A549 (cell line): ENCODE measurements around the gene HOXA4. TPM values are rescaled to one million over a fixed set of nuclear protein-coding genes. Genes with fewer than 3 reads are reported as not detected.

Experiments
- ATAC-seq, 2 experiments: fragments of 200-7000 bp in 1 of 2; fragments of >200 bp in 1 of 2; cut with Nextera tagmentation in 1 of 2; cut with Tn5 transposase in 1 of 2; 3 replicates each; pipeline versions ENCODE4 v1.8.0 to v1.9.1; 2018 to 2020; ENCODE audit warnings: mild to moderate bottlenecking in 1 of 2, moderate library complexity in 1 of 2
- CTCF ChIA-PET: fragments of 300-600 bp; sonication (Branson Sonifier 250); formaldehyde crosslinking; extraction: SDS; loops from one replicate; lab custom pipeline; 2021; ENCODE audit warnings: antibody characterized with exemption, inconsistent platforms; lab: Yijun Ruan, JAX
- POLR2A ChIA-PET: fragments of 350-600 bp; formaldehyde crosslinking; extraction: SDS; loops from one replicate; lab custom pipeline; 2021; ENCODE audit warnings: antibody characterized with exemption, inconsistent platforms; lab: Yijun Ruan, JAX
- DNase-seq, 2 experiments: peaks; one replicate each; pipeline versions ENCODE4 v3.0.0 to v3.0.0-alpha.2; 2011 to 2016; ENCODE audit warnings: low read depth in 1 of 2, low spot score in 1 of 2
- FAIRE-seq: peaks from 2 replicates; lab custom pipeline; 2011; peaks lifted over from hg19 to GRCh38; lab: Jason Lieb, UNC
- H3K27ac ChIP-seq, 2 experiments: fragments of >200 bp; sonication (Bioruptor Twin); formaldehyde crosslinking; 3 replicates each; pipeline ENCODE4 v1.5.1; 2016 to 2017
- H3K4me1 ChIP-seq: fragments of >200 bp; sonication (Bioruptor Twin); formaldehyde crosslinking; 3 replicates; pipeline ENCODE4 v1.6.1; 2016
- H3K4me2 ChIP-seq: fragments of >200 bp; sonication (Bioruptor Twin); formaldehyde crosslinking; 3 replicates; pipeline ENCODE4 v1.6.1; 2016
- H3K4me3 ChIP-seq: fragments of >200 bp; sonication (Bioruptor Twin); formaldehyde crosslinking; 3 replicates; pipeline ENCODE4 v1.5.1; 2016
- H3K9me3 ChIP-seq: fragments of >200 bp; sonication (Bioruptor Twin); formaldehyde crosslinking; 3 replicates; pipeline ENCODE4 v1.6.1; 2016
- BHLHE40 ChIP-seq: IDR thresholded peaks from 2 replicates; pipeline ENCODE4 v1.6.1; 2012; ENCODE audit warnings: low read depth, low read length, inconsistent platforms
- EHF ChIP-seq: fragments of 250-450 bp; sonication (Bioruptor Pico); IDR thresholded peaks from 2 replicates; pipeline ENCODE4 v1.5.0; 2020; ENCODE audit warnings: mild to moderate bottlenecking
- EHMT2 ChIP-seq: fragments of 200-600 bp; sonication (generic); IDR thresholded peaks from 2 replicates; pipeline ENCODE4 v1.6.1; 2016; ENCODE audit warnings: antibody characterized with exemption, low read depth, mild to moderate bottlenecking, moderate library complexity
- FOSL2 ChIP-seq, 2 experiments: fragments of 450-650 bp in 1 of 2; fragments of >200 bp in 1 of 2; sonication (Bioruptor Twin) in 1 of 2; formaldehyde crosslinking; IDR thresholded peaks; 2 replicates each; pipeline versions ENCODE4 v1.5.0 to v1.6.1; 2016 to 2020; ENCODE audit warnings: mild to moderate bottlenecking in 1 of 2, moderate library complexity in 1 of 2
- FOXS1 ChIP-seq: fragments of 250-450 bp; sonication (Bioruptor Pico); IDR thresholded peaks from 2 replicates; pipeline ENCODE4 v1.5.0; 2020; ENCODE audit warnings: mild to moderate bottlenecking, moderate library complexity
- HDAC2 ChIP-seq: fragments of 200-600 bp; sonication (generic); IDR thresholded peaks from 2 replicates; pipeline ENCODE4 v1.6.1; 2016
- HOXA7 ChIP-seq: fragments of 250-450 bp; sonication (Bioruptor Pico); IDR thresholded peaks from 2 replicates; pipeline ENCODE4 v1.5.0; 2020; ENCODE audit warnings: mild to moderate bottlenecking, moderate library complexity
- JUN ChIP-seq, 2 experiments: fragments of >200 bp; sonication (Bioruptor Twin); formaldehyde crosslinking; IDR thresholded peaks; 2 replicates in 1 of 2; 3 replicates in 1 of 2; pipeline ENCODE4 v1.6.1; 2016 to 2017
- KDM5A ChIP-seq: fragments of 200-600 bp; sonication (generic); IDR thresholded peaks from 2 replicates; pipeline ENCODE4 v1.6.1; 2016; ENCODE audit warnings: antibody characterized with exemption, mild to moderate bottlenecking
- MAZ ChIP-seq: fragments of 150-350 bp; IDR thresholded peaks from 2 replicates; pipeline ENCODE4 v1.6.1; 2014; ENCODE audit warnings: antibody characterized with exemption, low read depth, low read length, borderline replicate concordance
- MYC ChIP-seq: IDR thresholded peaks from 2 replicates; pipeline ENCODE4 v1.6.1; 2012; ENCODE audit warnings: mild to moderate bottlenecking, inconsistent platforms, low read length, improper control_type of control experiment, borderline replicate concordance
- NFE2L2 ChIP-seq: fragments of 150-350 bp; conservative IDR thresholded peaks from 2 replicates; pipeline ENCODE4 v1.6.1; 2014; ENCODE audit warnings: low read length
- NPAS2 ChIP-seq: fragments of 250-450 bp; sonication (Bioruptor Pico); IDR thresholded peaks from 2 replicates; pipeline ENCODE4 v1.8.0; 2022; ENCODE audit warnings: mild to moderate bottlenecking, moderate library complexity, borderline replicate concordance
- PHF8 ChIP-seq: fragments of 200-600 bp; sonication (generic); IDR thresholded peaks from 2 replicates; pipeline ENCODE4 v1.6.1; 2016; ENCODE audit warnings: low read depth, mild to moderate bottlenecking, antibody characterized with exemption, moderate library complexity, borderline replicate concordance
- POLR2AphosphoS2 ChIP-seq: conservative IDR thresholded peaks from 2 replicates; pipeline ENCODE4 v1.6.1; 2012; ENCODE audit warnings: low read length, improper control_type of control experiment, inconsistent platforms
- RAD21 ChIP-seq, 2 experiments: fragments of >200 bp in 1 of 2; sonication (Bioruptor Twin) in 1 of 2; formaldehyde crosslinking in 1 of 2; IDR thresholded peaks in 1 of 2; conservative IDR thresholded peaks in 1 of 2; 2 replicates in 1 of 2; 3 replicates in 1 of 2; pipeline ENCODE4 v1.6.1; 2012 to 2018; ENCODE audit warnings: inconsistent platforms in 1 of 2
- RARB ChIP-seq: fragments of 250-450 bp; sonication (Bioruptor Pico); IDR thresholded peaks from 2 replicates; pipeline ENCODE4 v1.8.0; 2021; ENCODE audit warnings: mild to moderate bottlenecking, moderate library complexity
- RNF2 ChIP-seq: fragments of 200-600 bp; sonication (generic); IDR thresholded peaks from 2 replicates; pipeline ENCODE4 v1.6.1; 2016; ENCODE audit warnings: low read depth, mild to moderate bottlenecking, antibody characterized with exemption, moderate library complexity, borderline replicate concordance
- TFCP2L1 ChIP-seq: fragments of 250-450 bp; sonication (Bioruptor Pico); IDR thresholded peaks from 2 replicates; pipeline ENCODE4 v1.5.0; 2021; ENCODE audit warnings: mild to moderate bottlenecking
- USF2 ChIP-seq: fragments of 450-650 bp; IDR thresholded peaks from 2 replicates; pipeline ENCODE4 v1.6.1; 2014; ENCODE audit warnings: antibody characterized with exemption
- ZC3H11A ChIP-seq: fragments of 450-650 bp; IDR thresholded peaks from 2 replicates; pipeline ENCODE4 v1.6.1; 2014; ENCODE audit warnings: antibody characterized with exemption, mild to moderate bottlenecking
- WGBS: methylation state at CpG from one replicate; pipeline ENCODE4 v1.1.6; 2017; ENCODE audit errors: missing lambda C conversion rate; 5-methylcytosine and 5-hydroxymethylcytosine counted together
- polyA plus RNA-seq, 4 experiments: library from polyadenylated mRNA; depleted of rRNA in 3 of 4; stranded (reverse); fragments of >200 nt; fragmentation: RNase III in 1 of 4; extraction: RNeasy Plus Mini Kit Qiagen cat#74134 plus additional on column Dnase treatment in 1 of 4; gene quantifications; 2 replicates in 3 of 4; 3 replicates in 1 of 4; pipeline ENCODE4 v1.2.3, GENCODE V29; 2011 to 2017
- TF ChIP-seq, protein P1 (sequence below): fragments of 150-350 bp; IDR thresholded peaks from 2 replicates; pipeline ENCODE4 v1.6.1; 2014; ENCODE audit warnings: low read depth, mild to moderate bottlenecking, low read length

The HOXA4 gene
- polyA plus RNA-seq, 2 of the 4 experiments (the other 2 are of a cell fraction), result 2.1 to 2.6 TPM

- ATAC-seq, result peak in 1 of 2 experiments; percentile 5; a peak in 2 of 6 replicates
- WGBS, result 74% methylated on average over 19 of the region's 19 CpGs
- TF ChIP-seq BHLHE40, result no peak
- TF ChIP-seq USF2, result 0 out of 2 replicates have a peak, but pooled peaks have one; percentile 5
- H3K4me1 ChIP-seq, result peaks cover 51% of the 10 kb centered on the region
- H3K27ac ChIP-seq, result peak overlapping the region; percentile 83 to 90
- POLR2A ChIA-PET, result interaction anchor here (1.3 kb wide), 1 partner anchor 13 kb away, joined by 3 read pairs; no protein-coding TSS in a partner anchor
- H3K9me3 ChIP-seq, result no peaks in the 10 kb centered on the region
- no peak for FAIRE-seq
- CTCF ChIA-PET, result interaction anchor here (1.2 to 3.6 kb wide), 6 partner anchors 10 to 264 kb away, joined by 3 to 18 read pairs (median 4); no protein-coding TSS in a partner anchor
- H3K4me2 ChIP-seq, result peak overlapping the region; percentile 88
- peak overlapping the region; percentile 44 for H3K4me3 ChIP-seq
- DNase-seq, result peak in 1 of 2 experiments; percentile 59
Observed at GRCh38 chr7:27117887-27118491, 12.6 kb downstream of the HOXA4 start.

DNA sequence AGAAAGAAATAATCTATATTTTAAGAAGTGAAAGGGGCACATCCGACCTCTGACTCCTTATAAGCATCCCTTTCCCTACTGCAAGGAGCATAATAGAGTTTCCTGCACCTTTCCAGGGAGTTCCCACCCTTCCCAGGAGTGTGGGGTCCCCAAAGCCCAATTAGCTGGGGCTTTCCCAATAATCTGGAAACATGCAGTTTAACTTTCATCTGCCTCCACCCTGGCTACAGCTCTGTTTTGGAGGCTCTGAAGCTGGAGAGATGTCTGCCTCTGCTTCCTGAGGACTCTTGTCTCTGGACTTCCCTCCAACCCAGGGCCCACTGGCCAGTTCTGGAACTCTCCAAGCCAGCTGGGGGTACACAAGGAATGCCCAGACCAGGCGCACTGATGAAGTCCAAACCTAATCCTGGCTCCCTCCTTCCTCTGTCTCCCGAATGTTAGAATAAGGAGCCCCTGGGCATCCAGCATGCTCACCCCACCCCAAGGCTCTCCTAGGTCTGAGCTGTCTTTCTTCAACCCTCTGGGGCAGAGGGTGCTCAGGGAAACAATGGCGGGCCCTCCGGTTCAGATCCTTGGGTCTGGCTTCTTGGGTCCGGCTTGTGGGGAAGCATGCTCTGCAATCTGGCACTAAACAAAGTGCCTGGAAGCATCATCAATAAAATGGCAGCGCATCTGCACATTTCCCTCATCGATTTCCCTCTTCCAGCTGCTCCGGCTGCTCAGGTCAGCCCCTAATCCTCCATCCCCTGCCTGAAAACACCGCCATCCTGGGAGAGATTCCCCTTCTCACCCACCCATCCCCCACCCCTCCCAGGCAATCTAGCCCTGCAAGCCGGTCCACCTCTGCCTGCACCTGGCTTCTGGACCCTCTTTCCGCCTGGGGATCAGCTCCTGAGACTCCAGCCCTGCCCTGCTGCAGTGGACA is 13.3 kb downstream of the HOXA4 start:
- ChIA-PET CTCF (interaction anchor here (1.2 to 3.6 kb wide), 8 partner anchors 11 to 263 kb away, joined by 3 to 18 read pairs (median 4); no protein-coding TSS in a partner anchor), POLR2A (interaction anchor here (0.8 to 5.1 kb wide), 4 partner anchors 14 to 254 kb away, joined by 3 to 34 read pairs (median 6); partner anchors contain the start of gene SKAP2)
- Histone ChIP-seq H3K4me3 (peak overlapping the region; percentile 44), H3K4me1 (peaks cover 51% of the 10 kb centered on the region), H3K27ac (peak overlapping the region; percentile 83 to 90), H3K4me2 (peak overlapping the region; percentile 88), H3K9me3 (no peaks in the 10 kb centered on the region)
- ATAC-seq (no peak), DNase-seq (no peak), FAIRE-seq (no peak)
- 47% methylated on average over 10 of the region's 12 CpGs for WGBS
- TF ChIP-seq MYC (no peak), NFE2L2 (no peak), HDAC2 (no peak), EHMT2 (no peak), MAZ (no peak), HOXA7 (CRISPR knock-in tag) (no peak), EHF (CRISPR knock-in tag) (no peak)

DNA sequence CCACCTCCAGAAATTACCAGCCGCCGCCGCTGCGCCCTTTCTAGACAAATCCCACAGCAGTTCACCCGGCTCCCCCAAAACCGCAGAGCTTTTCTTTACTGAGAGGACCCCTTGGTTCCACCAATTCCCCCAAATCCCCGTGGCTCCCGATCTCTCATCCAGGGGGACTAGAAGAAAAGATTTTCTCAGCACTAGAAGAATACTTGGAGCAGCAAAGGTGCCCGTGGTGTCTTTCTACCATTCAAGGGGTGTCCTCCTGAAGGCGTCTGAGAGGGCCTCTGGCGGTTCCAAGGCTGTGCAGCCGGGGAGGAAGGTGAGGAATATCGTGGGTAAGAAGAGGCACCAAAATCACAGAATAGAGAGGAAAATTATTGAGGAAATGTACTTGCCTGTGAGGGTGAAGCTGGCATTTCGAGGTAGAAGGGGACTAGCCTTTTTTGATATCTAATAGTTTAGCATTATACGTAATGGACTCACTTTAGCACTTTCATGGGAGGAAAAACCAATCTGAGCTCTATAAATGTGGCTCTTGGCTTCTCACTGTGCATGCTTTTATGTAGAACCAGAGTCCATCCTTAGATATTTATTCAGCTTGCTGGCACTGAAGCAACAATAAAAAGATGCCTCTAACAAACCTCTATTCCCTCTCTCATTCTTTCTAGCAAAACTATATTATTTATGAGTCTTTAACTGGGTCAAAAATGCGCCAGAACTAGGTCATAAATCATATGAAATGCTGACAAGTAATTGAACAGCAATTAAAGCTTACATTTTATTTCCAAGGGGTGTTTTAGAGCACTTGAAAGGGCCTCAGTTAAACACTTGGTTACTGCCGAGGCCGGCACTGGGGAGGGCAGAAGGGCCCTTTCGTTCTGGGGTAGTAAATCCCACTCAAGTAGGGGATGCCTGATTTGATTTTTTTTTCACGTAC is 14.3 kb downstream of the HOXA4 start:
- Histone ChIP-seq H3K9me3 (no peaks in the 10 kb centered on the region), H3K4me3 (peak overlapping the region; percentile 44), H3K27ac (peak overlapping the region; percentile 83 to 90), H3K4me2 (peak overlapping the region; percentile 88), H3K4me1 (peaks cover 59% of the 10 kb centered on the region)
- ChIA-PET POLR2A (interaction anchor here (0.8 to 5.1 kb wide), 4 partner anchors 15 to 253 kb away, joined by 3 to 34 read pairs (median 12); partner anchors contain the start of genes HOXA4 and SKAP2), CTCF (interaction anchor here (0.7 to 3.6 kb wide), 14 partner anchors 14 to 262 kb away, joined by 3 to 18 read pairs (median 4); partner anchors contain the start of genes HOXA4 and HOXA5)
- ATAC-seq (no peak), DNase-seq (no peak), FAIRE-seq (no peak)
- 17% methylated on average over 20 of the region's 20 CpGs for WGBS
- TF ChIP-seq, protein P1, sequence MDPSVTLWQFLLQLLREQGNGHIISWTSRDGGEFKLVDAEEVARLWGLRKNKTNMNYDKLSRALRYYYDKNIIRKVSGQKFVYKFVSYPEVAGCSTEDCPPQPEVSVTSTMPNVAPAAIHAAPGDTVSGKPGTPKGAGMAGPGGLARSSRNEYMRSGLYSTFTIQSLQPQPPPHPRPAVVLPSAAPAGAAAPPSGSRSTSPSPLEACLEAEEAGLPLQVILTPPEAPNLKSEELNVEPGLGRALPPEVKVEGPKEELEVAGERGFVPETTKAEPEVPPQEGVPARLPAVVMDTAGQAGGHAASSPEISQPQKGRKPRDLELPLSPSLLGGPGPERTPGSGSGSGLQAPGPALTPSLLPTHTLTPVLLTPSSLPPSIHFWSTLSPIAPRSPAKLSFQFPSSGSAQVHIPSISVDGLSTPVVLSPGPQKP, result no peak
- TF ChIP-seq ZC3H11A (no peak), JUN (IDR thresholded peaks at IDR 0.05) (no peak), POLR2AphosphoS2 (no peak), FOSL2 (IDR thresholded peaks at IDR 0.05) (no peak), FOSL2 (CRISPR knock-in tag; IDR thresholded peaks at IDR 0.05) (no peak), PHF8 (no peak), RAD21 (conservative IDR thresholded peaks at IDR 0.05 in 1 of 2, IDR thresholded peaks at IDR 0.05 in 1 of 2) (no peak), RARB (CRISPR knock-in tag) (no peak), KDM5A (no peak), NFE2L2 (no peak), EHF (CRISPR knock-in tag) (no peak), FOXS1 (CRISPR knock-in tag) (no peak), NPAS2 (CRISPR knock-in tag) (no peak), TFCP2L1 (no peak), RNF2 (no peak)
